A549 treated with ZK216348 at 1 μM for 4 hours (cell line): ENCODE data around the gene N4BP2L1. TPM values are rescaled to one million over a fixed set of nuclear protein-coding genes. Genes with fewer than 3 reads are reported as not detected.

Experiments
- total RNA-seq: library from RNA; stranded (reverse); fragments of 200-300 nt; extraction: Qiagen RNA extraction; gene quantifications from 5 replicates; pipeline ENCODE4 v1.2.3, GENCODE V29; 2022; ENCODE audit warnings: low read depth

N4BP2L1 gene
- 0.35 to 0.88 TPM (median 0.51 TPM) in 4 of 5 replicates, not detected in the other for total RNA-seq

DNA sequence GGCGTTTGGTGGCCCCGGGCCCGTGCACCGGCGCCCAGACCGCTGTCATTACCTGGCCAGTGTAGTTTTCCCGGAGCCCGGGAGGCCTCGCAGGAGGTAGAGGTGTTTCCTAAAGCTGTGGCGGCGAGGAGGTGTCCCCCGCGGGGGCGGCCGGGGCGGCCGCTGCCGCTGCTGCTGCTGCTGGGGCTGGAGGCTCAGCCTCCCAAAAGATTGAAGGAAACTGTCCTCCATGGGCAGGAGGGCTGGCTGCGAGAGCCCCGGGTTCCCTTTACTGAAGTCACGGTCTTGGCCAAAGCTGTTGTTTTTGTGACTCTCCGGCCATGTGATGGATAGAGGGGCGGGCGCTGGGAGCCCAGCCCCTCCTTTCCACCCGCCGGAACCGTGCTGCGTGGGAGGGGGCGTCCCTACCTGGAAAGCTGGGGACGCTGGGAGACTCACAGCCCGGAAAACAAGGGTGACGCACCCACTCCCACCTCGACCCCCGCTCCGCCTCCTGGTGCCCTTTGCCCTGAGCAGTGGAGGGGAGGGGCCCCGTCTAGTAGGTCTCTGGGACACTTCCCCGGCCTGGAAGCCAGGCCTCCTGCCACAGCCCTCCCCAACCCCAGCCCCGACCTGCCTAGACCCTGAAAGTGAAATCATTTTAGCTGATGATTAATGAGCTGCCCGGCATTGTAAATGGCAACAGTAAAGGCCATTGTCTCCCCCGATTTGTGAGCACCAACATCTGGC, at the start of gene N4BP2L1:
Gene N4BP2L1, minus strand, starts transcription at position 279 of the 729 bp plus-strand sequence. Its CDS starts 48 bp downstream, at position 231.

Other genes with a start within 250 kb of the N4BP2L1 start
- not detected in 5 replicates for gene ZAR1L, start 112.8 kb downstream of the N4BP2L1 start, total RNA-seq
- gene BRCA2, start 112.6 kb downstream of the N4BP2L1 start, total RNA-seq, result 2.8 to 7.4 TPM (median 4.0 TPM) in 5 replicates
- gene N4BP2L2, start 110.7 kb upstream of the N4BP2L1 start, total RNA-seq, result 20.2 to 31.2 TPM (median 22.3 TPM) in 5 replicates
- 8.7 to 16.6 TPM (median 11.3 TPM) in 5 replicates for gene PDS5B, start 158.3 kb upstream of the N4BP2L1 start, total RNA-seq